Stimulated activated CD8-positive, alpha-beta memory T cell treated with anti-CD3 and anti-CD28 coated beads, Interleukin-7, amount 100 ng/mL, for 4 hours (primary cell): ENCODE measurements around the gene ALKBH1.
"Not testable (repeated sequence)": the region's sequence is repeated elsewhere in the genome, so short reads cannot be mapped to it uniquely, and the experiment has no call there.

Experiments
- DNase-seq, 2 donors: peaks; one replicate each; pipeline ENCODE4 v3.0.0-alpha.2; 2020; ENCODE audit warnings: low read depth in 2 of 2

ALKBH1 gene

DNA sequence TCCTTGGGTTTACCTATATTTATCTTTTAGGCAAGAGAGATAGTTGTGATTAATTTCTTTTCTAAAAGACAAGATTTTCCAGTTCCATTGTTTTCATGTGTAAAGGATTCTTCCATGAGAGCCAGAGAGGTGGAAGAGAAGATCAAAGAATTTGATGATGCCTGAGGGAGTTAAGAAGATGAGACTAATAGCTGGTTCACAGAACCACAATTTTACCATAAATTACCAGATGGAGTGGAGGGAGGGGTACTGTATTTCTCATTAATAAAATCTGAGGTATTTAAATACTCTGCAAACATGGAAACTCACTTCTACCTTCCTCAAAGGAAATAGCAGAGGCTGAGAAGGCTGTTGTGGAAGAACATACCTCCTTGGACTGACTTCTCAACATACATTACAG, 34.6 kb downstream of the ALKBH1 start:
- DNase-seq, result no peak

DNA sequence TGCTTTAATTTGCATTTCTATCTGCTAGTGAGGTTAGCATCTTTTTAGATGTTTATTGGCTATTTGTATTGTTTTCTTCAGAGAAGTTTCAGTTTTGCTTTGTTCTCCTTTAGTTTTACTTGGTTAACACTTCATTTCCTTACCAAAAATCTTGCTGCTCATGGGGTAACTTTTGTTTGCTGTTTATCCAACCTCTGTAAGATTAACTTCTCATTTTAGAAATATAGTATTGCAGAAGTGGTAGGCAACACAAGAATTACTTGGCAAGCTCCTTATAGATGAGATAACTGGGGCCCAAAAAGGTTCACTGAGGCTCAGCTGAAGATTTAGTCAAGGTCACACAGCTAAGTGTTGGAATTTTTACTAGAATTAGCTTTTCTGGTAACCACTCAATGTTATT, 40.5 kb downstream of the ALKBH1 start:
- no peak for DNase-seq

DNA sequence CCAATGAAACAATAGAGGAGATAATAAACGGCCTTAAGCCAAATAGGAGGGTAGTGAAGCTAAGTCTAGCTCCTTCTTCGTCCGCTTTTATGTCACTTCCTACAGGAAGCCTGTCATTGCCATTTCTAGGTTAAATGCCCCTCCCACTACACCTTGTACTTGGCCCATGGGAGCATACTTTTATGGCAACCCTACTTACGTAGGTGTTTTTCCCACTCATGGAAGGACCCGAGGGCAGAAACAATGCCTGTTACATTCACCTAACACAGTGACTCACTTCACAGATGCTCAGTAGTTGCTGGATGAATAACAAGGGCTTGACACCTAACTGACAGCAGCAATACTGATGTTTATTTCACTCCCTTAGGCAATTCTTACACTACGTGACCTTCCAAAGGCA, 44.5 kb downstream of the ALKBH1 start:
- DNase-seq, result no peak

DNA sequence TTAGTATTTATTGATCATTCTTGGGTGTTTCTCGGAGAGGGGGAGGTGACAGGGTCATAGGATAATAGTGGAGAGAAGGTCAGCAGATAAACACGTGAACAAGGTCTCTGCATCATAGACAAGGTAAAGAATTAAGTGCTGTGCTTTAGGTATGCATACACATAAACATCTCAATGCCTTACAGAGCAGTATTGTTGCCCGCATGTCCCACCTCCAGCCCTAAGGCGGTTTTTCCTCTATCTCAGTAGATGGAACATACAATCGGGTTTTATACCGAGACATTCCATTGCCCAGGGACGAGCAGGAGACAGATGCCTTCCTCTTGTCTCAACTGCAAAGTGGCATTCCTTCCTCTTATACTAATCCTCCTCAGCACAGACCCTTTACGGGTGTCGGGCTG, 46.3 kb downstream of the ALKBH1 start:
- DNase-seq, result not testable (repeated sequence)

DNA sequence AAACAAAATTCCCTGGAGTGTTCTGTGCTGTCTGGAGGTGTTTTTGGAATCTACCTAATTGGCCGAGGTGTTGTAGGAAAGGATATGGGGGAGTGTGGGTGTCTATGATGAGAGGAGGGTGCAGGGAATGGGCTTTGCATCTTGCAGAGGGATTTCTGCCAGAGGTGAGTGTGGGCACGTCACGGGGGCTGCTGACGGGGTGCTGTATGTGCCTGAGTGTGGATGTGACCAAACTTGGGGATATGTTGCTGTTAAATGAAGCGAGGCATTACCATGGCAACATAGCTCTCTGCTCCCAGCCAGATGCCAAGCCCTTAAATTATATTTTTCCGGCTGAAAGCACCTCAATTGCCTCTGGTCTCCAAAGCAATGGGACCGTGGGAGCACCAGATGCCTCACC, 47.1 kb downstream of the ALKBH1 start:
- DNase-seq, result no peak

DNA sequence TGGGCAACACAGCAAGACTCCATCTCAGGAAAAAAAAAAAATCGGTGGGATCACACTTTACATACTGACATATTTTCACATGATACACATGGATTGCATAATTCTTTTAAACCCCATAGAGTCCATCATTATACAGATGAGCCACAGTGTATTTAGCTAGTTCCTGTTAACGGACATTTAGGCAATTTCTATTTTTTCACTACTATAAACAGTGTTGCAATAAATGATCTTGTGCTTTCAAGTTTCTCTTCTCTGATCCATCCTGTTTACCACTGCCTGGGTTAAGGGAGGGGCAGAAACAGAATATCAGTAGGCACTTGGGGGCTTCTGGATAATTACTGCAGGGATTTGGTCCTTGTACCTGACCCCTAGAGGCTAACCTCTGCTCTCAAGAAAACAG, 48.0 kb downstream of the ALKBH1 start:
- no peak for DNase-seq

DNA sequence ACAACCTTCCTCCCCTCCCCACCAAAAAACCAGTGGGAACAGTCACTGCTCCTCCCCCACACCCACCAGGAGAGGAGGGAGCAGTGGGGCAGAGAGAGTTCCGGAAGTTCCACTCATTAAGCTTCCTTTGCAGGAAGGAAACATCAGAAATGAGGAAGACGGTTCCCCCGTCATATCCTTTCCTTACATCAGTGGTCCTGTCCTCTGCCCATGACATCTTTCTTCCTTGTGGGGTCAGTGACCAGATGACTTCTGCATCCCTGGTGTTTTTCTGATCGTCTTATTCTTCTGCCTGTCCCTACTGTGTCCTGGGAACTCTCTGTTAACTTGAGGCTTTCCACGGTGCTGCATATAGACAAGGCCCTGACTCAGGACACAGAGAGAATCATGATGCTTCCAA, 50.5 kb downstream of the ALKBH1 start:
- DNase-seq, result no peak

DNA sequence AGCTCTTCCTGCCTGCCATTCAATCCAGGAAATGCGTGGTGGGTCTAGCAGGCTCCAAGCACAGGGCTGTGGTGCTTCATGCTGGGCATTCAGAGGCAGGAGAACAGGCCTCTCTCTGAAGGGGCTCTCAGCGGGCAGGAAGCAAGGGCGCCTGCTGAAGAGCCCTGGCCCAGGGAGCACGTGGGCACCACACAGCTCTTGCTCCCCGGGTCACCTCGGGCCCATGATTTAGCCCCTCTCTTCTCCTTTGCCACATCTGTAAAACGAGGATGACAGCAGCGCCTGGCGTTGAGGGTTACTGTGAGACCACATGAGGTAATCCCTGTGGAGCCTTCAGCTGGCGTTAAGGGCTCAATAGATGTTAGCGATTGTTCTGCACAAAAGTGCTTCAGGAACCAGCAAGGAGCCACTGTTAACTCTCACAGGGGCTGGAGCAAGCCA, 53.8 kb downstream of the ALKBH1 start:
- DNase-seq, result no peak

DNA sequence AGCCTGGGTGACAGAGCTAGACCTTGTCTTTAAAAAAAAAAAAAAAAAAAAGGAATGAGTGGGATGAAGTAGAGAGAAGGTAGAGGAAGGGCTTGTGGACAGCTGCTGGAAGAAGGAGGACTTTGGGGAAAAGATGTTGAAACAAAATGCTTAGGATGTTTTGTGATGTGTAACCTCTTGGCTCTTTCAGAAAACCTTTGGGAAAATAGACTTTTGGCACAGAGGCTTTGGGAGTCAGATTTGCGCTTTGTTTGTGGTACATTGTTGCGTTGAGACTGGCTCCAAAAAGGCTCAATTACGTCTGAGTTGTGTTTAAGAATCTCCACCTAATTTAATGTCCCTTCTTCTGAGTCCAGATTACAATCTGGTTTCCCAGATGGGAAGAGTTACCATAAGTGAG, 58.5 kb downstream of the ALKBH1 start:
- DNase-seq, result no peak

DNA sequence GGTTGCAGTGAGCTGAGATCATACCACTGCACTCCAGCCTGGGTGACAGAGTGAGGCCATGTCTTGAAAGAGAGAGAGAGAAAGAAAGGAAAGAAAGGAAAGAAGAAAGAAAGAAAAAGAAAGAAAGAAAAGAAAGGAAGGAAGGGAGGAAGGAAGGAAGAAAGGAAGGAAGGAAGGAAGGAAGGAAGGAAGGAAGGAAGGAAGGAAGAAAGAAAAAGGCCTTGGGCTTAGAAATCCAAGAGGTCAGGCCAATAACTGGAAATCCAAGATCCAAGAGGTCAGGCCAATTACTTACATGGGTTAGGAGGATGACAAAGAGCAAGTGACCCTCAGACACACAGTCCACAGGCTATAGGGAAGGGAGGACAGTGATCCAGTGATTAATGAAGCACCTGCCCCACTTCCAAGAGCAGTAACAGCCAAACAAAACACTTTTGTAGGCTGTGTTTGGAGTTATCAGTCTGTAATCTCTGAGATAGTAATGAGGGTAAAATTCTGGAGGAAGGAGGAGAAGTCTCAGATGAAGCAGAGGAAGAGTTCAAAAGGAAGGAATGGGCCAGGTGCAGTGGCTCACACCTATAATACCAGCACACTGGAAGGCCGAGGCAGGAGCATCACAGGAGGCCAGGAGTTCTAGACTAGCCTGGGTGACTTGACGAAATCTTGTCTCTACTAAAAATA, 59.2 kb downstream of the ALKBH1 start:
- DNase-seq, result no peak

DNA sequence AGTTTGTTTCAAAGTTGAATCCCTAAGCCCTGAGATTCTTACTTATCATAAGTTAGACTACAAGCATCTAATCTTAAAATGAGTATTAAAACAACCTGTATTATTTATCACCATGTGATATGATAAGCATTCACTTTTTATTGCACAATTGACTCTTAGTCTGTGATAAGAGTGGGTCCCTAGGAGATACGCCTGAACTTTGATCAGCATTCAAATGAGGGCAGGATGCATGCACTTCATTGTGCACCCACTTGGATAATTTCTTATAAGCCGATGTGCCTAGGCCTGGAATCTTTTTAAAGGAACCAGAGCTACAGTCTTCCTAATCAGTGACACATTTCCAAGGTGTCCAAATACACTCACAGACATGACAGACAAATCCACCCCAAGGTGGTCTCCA, 60.0 kb downstream of the ALKBH1 start:
- DNase-seq, result no peak

DNA sequence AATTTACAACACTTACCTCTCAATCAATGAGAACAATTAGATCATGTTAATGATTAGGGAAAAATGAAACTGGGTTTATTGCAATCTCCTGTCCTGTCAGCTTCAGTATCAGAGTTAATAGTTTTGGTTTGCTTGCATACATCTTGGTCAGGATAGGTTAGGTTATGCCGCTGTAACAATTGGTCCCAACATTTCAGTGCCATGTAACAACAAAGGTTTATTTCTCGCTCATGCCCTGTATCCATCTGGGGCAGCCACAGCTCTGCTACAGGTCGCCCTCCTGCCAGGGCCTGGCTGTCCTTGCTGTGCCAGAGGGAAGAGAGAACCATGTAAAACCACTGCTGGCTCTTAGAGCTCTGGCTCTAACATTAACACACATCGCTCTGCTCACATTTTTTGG, 60.9 kb downstream of the ALKBH1 start:
- no peak for DNase-seq

DNA sequence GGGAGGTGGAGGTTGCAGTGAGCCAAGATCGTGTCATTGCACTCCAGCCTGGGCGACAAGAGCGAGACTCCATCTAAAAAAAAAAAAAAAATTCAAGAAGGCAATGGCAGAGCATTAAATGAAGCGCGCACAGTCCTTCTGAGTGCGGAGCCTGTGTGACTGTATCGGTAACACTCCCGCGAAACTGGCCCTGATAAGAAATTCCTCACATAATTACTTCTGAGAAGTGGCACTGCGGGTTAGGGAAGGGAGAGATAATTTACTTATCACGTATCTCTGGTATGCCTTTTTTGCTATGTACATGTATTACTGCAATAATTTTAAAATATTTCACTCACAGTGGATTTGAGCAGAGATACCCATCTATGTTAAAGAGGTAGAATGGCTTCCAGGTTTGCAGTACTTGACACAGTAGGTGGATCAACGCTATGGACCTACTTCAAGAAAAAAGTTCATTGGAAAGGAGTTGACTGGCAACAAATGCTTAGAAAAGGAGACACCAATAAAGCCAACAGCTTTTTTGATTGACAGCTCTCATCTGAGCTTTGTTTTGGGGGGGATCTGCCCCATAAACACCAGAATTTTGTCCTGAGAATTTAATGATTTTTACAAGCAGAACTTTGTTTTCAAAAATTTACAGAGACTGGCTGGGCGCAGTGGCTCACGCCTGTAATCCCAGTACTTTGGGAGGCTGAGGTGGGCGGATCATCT, 62.1 kb downstream of the ALKBH1 start:
- no peak for DNase-seq

DNA sequence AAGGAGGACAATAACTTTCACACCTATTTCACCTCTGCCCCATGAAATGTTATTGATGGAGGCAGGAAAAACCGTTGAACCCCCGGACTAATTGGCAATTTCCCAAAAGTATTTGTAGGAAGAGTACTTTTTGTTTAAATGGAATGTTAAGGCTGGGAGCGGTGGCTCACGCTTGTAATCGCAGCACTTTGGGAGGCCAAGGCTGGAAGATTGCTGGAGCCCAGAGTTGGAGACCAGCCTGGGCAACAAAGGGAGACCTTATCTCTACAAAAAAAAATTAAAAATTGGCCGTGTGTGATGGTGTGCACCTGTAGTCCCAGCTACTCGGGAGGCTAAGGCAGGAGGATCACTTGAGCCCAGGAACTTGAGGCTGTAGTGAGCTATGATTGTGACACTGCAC, 65.4 kb downstream of the ALKBH1 start:
- DNase-seq, result no peak

DNA sequence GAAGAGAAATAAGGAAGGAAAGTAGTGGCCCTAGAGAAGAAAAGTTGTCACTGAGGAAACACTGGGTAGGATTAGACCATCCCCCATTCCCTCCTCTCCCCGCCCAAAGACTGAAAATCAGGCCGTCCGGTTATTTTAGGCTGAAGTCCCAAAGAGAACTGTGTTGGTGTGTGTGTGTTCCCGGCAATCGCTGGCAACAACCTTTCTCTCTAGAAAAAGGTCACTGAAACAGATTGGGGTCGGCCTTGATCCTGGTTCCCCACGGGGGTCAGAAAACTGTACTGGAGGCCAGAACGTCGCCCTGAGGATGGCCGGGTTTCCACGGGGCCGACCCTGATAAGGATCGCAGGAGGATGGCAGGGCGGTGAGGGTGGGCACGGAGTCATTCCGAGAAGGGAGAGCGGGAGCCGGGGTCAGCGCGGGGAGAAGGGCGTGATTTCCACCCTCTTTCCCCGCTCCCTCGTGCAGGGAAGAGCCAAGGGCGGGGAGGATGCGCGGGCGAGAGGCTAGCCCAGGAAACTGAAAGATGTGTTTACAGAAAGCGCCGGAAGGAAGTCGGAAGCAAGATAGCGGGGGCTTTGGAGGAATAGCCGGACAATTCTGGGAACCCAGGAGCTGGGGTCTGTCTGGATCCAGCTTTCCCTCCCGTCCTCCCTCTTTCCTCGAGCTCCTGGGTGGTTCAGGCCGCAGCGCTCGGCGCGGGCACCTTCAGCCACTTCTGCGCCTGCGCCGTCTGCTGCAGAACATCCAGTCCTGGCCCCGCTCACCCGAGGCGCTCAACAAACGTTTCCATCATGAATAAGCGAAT, 66.1 kb downstream of the ALKBH1 start:
- DNase-seq, result peak; percentile 42 to 60

DNA sequence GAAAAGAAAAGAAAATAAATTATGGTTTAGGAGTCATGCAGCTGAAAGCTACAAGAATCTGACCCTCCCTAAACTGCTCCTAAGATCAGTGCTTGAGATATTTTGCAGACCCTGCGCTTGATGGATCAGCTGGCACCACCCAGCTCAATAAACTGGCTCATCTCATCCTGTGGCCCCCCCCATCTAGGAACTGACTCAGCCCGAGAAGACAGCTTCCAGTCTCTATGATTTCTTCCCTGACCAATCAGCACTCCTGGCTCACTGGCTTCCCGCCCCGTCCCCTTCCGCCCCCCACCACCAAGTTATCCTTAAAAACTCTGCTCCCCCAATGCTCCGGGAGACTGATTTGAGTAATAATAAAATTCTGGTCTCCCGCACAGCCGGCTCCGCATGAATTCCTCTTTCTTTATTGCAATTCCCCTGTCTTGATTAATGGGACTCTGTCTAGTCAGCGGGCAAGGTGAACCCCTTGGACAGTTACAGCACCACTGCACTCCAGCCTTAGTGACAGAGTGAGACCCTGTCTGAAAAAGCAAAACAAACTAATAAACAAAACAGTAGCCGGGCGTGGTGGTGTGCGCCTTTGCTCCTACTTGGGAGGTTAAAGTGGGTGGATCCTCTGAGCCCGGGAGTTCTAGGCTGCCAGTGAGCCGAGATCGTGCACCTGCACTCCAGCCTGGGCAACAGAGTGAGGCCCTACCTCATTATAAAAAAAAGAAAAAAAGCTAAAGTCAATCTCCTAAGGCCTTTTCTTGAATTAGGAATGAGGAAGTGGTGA, 66.9 kb downstream of the ALKBH1 start:
- DNase-seq, result no peak

DNA sequence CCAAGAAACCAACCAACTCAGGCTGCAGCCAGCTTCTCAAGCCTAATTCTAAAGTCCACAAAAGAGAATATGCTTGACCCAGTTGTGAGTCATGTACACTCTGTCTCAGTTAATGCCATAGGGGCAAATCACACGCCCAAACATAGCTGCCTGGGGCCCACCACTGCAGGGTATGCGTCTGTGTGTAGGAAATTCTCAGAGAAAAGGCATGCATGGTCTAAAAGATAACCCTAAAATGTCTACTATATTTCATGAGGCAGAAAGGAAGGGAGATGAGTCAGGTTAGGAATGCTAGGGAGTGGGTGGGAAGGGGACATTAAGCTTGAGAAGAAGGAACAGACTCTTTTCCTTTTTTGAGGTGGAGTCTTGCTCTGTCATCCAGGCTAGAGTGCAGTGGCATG, 69.1 kb downstream of the ALKBH1 start:
- no peak for DNase-seq

DNA sequence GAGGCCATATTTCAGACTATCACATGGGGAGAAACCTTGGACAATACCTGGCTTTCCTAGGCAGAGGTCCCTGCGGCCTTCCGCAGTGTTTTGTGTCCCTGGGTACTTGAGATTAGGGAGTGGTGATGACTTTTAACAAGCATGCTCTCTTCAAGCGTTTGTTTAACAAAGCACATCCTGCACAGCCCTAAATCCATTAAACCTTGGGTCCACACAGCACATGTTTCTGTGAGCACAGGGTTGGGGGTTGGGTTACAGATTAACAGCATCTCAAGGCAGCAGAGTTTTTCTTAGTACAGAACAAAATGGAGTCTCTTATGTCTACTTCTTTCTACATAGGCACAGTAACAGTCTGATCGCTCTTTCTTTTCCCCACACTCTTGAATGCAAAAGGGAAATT, 72.0 kb downstream of the ALKBH1 start:
- DNase-seq, result not testable (repeated sequence)

DNA sequence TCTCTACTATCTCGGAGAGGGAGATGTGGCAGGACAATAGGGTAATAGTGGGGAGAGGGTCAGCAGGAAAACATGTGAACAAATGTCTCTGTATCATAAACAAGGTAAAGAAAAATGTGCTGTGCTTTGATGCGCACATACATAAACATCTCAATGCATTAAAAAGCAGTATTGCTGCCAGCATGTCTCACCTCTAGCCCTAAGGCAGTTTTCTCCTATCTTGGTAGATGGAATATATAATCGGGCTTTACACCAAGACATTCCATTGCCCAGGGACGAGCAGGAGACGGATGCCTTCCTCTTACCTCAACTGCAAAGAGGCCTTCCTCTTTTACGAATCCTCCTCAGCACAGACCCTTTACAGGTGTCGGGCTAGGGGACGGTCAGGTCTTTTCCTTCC, 72.4 kb downstream of the ALKBH1 start:
- not testable (repeated sequence) for DNase-seq

DNA sequence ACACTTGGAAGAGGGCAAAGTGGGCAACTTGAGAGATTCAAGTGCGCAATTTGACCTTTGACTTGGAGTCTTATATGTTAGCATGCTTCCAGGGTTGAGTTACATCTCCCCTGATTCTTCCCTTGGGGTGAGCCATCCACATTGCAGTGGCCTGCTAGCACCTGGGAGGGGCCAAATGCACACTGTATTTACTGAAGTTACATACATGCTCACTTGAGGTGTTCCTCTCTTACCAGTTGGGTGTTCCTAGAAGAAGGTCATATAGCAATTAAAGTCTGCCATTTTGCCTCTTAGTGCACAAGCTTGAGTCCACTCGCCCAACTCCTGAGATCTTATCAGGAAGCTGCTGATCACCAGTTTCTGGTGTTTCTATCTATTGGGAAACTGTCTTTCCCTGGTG, 77.7 kb downstream of the ALKBH1 start:
- DNase-seq, result no peak

DNA sequence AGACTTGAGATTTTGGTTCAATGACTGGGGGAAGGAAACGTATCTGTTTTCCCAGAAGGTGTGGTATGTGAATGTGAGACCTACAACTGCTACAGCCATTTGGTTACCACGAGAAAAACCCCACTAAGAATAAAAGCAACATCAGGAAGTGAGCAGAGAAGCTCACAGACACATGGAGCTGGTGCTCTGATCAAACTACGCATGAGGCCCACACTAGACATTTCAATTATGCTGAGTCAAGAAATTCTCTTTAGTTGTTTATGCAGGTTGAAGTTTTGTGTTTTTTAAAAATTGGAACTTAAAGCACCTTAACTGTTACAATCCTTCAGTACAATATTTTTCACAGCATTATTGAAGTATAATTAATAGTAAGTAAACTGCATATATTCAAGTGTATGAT, 82.5 kb downstream of the ALKBH1 start:
- DNase-seq, result no peak

DNA sequence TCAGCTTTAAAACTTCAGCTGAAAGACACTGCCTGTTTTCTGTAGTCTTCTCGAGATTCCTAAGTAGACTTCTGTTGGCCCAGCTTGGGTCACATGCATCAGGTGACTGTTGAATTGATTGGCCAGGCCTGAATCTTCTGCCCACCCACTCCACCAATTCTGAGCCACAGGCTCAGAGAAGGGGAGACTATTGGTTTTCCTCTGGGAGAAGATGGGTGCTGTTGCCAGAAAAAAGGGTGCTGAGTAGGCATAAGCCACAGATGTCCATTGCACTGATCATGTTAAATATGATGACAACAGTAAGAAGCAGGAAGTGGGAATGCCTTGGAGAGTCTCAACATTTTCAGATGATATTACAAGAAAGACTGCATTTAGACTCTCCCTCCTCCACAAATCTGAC, 84.6 kb downstream of the ALKBH1 start:
- no peak for DNase-seq
